Activated B cell treated with CpG ODN at 0.5 μM for 24 hours (primary cell): ENCODE data around the gene WWP2. TPM values are rescaled to one million over a fixed set of nuclear protein-coding genes. Genes with fewer than 3 reads are reported as not detected.

Source experiments
- ATAC-seq: fragments of 200-7000 bp; cut with Tn5 transposase; one replicate; pipeline ENCODE4 v1.10.0; 2021; ENCODE audit warnings: low read depth, mild to moderate bottlenecking, moderate library complexity
- CTCF ChIA-PET: fragments of 350-600 bp; sonication (Branson Sonifier 250); formaldehyde crosslinking; loops from one replicate; lab custom pipeline; 2021; ENCODE audit warnings: antibody characterized with exemption; lab: Charles Lee
- POLR2A ChIA-PET: fragments of 350-600 bp; sonication (Branson Sonifier 250); formaldehyde crosslinking; loops from one replicate; lab custom pipeline; 2021; ENCODE audit warnings: antibody characterized with exemption; lab: Charles Lee
- DNase-seq: peaks from one replicate; pipeline ENCODE4 v3.0.0; 2022
- H3K27ac Mint-ChIP-seq: one replicate; pipeline ENCODE4 v1.8.0; 2020; ENCODE audit warnings: mixed read lengths
- H3K27me3 Mint-ChIP-seq: one replicate; pipeline ENCODE4 v1.8.0; 2021; ENCODE audit warnings: mixed read lengths
- H3K36me3 Mint-ChIP-seq: one replicate; pipeline ENCODE4 v1.8.0; 2021; ENCODE audit warnings: low read depth, mixed read lengths
- H3K4me1 Mint-ChIP-seq: one replicate; pipeline ENCODE4 v1.8.0; 2021; ENCODE audit warnings: mixed read lengths
- H3K4me3 Mint-ChIP-seq: one replicate; pipeline ENCODE4 v1.8.0; 2020; ENCODE audit warnings: mild to moderate bottlenecking, mixed read lengths
- H3K9me3 Mint-ChIP-seq: one replicate; pipeline ENCODE4 v1.8.0; 2020; ENCODE audit warnings: mixed read lengths
- intact Hi-C: fragments of 100-400 bp; cut with micrococcal nuclease; formaldehyde crosslinking; loops from one replicate; pipeline ENCODE4 v1.15.1; 2024
- total RNA-seq: library from RNA; stranded (reverse); gene quantifications from 2 replicates; pipeline ENCODE4 v1.2.3, GENCODE V29; 2022
- TF ChIP-seq, protein P1 (sequence below): fragments of 200-600 bp; IDR thresholded peaks from one replicate; pipeline ENCODE4 v1.8.0; 2022; ENCODE audit warnings: antibody characterized with exemption, mild to moderate bottlenecking

The WWP2 gene
- total RNA-seq, 1 donor from 2014 or later = 80.8 TPM

DNA sequence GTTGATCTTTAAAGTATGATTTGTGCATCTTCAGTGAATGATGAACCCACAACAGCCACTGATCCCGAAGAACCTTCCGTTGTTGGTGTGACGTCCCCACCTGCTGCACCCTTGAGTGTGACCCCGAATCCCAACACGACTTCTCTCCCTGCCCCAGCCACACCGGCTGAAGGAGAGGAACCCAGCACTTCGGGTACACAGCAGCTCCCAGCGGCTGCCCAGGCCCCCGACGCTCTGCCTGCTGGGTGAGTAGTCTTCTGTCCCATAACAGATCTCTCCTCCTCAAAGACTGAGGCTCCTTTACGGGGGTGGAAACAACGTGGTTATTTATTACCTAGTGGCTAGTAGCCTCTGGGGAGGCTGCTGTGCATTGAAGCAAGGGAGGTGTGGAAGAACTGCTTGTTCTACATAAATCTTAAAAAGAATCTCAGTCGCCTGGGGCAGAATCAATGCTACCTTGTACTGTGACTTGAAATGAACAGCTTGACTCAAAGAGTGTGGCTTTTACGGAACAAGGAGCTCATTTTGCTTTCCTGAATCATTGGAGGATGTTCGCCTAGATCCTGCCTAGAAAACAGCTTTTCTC lies 126.0 kb downstream of the WWP2 start:
- peaks cover 60% of the 10 kb centered on the region for H3K36me3 Mint-ChIP-seq

DNA sequence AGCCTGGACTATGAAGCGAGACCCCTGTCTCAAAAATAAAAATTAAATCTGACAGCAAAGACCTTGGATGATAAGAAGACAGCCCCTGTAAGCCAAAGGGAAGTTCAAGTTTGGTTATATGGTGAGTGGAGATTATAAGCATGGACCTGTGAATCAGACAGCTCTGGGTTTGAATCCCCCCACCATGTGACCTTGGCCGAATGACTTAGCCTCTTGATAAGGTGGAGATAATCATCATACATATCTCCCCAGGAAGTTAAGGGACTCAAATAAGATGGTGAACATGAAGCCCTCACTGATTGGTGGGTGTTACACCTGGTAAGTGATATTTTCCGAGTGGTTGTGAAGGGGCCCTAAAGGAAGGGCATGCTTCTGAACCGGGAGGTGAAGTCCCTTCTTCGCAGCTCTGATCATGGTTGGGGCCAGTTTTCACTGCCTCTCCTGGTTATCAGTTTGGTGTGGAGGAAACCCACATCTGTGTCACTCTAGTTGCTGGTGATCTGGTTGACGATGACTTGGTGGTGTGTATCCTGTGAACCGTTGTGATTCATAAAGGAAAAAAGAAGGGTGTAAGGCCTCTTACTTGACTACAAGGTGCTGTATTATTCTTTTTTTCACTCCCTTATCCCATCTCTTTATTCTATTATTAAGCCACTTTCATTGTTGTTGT lies 127.3 kb downstream of the WWP2 start:
- Mint-ChIP-seq H3K27ac (no peak overlapping the region), H3K36me3 (peaks cover 69% of the 10 kb centered on the region), H3K9me3 (no peaks in the 10 kb centered on the region), H3K4me1 (no peaks in the 10 kb centered on the region), H3K27me3 (no peaks in the 10 kb centered on the region), H3K4me3 (no peak overlapping the region)
- no peak for DNase-seq
- no peak for ATAC-seq
- intact Hi-C loops = no loop called here
- TF ChIP-seq, protein P1, sequence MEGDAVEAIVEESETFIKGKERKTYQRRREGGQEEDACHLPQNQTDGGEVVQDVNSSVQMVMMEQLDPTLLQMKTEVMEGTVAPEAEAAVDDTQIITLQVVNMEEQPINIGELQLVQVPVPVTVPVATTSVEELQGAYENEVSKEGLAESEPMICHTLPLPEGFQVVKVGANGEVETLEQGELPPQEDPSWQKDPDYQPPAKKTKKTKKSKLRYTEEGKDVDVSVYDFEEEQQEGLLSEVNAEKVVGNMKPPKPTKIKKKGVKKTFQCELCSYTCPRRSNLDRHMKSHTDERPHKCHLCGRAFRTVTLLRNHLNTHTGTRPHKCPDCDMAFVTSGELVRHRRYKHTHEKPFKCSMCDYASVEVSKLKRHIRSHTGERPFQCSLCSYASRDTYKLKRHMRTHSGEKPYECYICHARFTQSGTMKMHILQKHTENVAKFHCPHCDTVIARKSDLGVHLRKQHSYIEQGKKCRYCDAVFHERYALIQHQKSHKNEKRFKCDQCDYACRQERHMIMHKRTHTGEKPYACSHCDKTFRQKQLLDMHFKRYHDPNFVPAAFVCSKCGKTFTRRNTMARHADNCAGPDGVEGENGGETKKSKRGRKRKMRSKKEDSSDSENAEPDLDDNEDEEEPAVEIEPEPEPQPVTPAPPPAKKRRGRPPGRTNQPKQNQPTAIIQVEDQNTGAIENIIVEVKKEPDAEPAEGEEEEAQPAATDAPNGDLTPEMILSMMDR = no peak
- CTCF ChIA-PET = no interaction called here
- POLR2A ChIA-PET = no interaction called here

More for the DNA sequence above, 126.0 kb downstream of the WWP2 start:
- H3K27me3 Mint-ChIP-seq = no peaks in the 10 kb centered on the region
- intact Hi-C loops = no loop called here
- no peak overlapping the region for H3K4me3 Mint-ChIP-seq
- ChIA-PET CTCF (interaction anchor here (0.6 kb wide), 1 partner anchor 1907 kb away, joined by 3 read pairs; no protein-coding TSS in a partner anchor), POLR2A (no interaction called here)
- TF ChIP-seq, protein P1 = no peak
- H3K27ac Mint-ChIP-seq = no peak overlapping the region
- no peaks in the 10 kb centered on the region for H3K9me3 Mint-ChIP-seq
- no peaks in the 10 kb centered on the region for H3K4me1 Mint-ChIP-seq
- DNase-seq (no peak), ATAC-seq (no peak)

DNA sequence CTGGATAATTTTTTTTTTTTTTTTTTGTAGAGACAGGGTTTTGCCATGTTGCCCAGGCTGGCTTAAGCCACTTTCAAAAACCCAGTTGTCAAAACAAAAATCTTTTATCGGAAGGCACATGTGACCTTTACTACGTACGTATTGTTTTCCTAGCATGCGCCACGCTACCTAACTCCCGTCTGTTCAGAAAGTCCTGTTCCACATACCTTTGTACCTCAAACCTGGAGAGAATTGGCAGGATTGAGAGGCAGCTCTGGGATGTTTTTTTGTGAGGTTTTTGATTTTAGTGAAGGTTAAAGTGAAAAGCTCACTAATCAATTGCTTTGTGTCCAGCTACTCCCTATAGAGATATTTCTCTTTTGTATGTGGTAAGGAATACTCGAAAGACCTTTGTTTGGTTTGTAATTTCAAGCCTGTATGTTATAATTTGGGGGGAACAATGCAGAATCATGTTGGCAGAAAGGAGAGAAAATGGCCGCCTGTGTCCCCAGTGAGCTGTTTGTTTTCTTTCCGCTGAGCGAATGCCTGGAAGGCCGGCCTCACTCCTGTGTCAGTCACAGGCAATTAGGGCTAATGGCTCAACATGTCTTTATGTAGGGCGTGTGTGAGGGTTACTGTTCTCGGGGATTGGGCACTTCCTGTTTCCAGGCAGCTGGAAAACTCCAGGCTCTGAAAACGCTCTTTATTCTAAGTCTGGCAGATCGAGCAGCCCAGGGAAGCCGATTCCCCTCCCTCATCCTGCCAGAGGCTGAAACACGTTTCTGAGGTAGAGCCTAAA lies 128.2 kb downstream of the WWP2 start:
- H3K4me3 Mint-ChIP-seq = no peak overlapping the region
- ATAC-seq = no peak
- POLR2A ChIA-PET = no interaction called here
- no peaks in the 10 kb centered on the region for H3K4me1 Mint-ChIP-seq
- intact Hi-C loops = no loop called here
- no peak for DNase-seq
- TF ChIP-seq, protein P1 = no peak
- H3K9me3 Mint-ChIP-seq = no peaks in the 10 kb centered on the region
- no peak overlapping the region for H3K27ac Mint-ChIP-seq
- peaks cover 74% of the 10 kb centered on the region for H3K36me3 Mint-ChIP-seq
- CTCF ChIA-PET = interaction anchor here (0.6 kb wide), 1 partner anchor 237 kb away, joined by 3 read pairs; no protein-coding TSS in a partner anchor
- H3K27me3 Mint-ChIP-seq = no peaks in the 10 kb centered on the region

DNA sequence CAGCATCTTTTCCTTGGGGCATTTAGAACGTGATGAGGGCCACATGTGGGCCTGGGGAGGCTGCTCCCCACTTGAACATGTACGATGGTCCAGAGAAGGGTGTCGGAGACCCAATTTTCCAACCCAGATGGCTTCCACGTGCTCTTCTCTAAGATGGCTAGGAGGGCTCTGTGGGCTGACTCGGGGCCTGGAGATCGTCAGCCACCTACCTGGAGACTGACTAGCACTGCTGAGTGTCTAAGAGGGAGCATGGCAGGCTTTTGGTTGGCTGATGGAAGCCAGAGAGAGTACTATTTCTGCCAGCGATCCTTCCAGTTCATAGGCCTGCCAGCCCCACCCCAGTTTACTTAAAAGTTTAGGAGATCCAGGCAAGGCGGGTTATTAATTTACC lies 128.8 kb downstream of the WWP2 start:
- Mint-ChIP-seq H3K27ac (no peak overlapping the region), H3K4me1 (no peaks in the 10 kb centered on the region), H3K27me3 (no peaks in the 10 kb centered on the region), H3K9me3 (no peaks in the 10 kb centered on the region), H3K36me3 (peaks cover 75% of the 10 kb centered on the region), H3K4me3 (no peak overlapping the region)
- intact Hi-C loops = no loop called here
- ChIA-PET POLR2A (no interaction called here), CTCF (interaction anchor here (0.6 kb wide), 1 partner anchor 238 kb away, joined by 3 read pairs; no protein-coding TSS in a partner anchor)
- ATAC-seq = no peak
- DNase-seq = no peak
- TF ChIP-seq, protein P1 = no peak

DNA sequence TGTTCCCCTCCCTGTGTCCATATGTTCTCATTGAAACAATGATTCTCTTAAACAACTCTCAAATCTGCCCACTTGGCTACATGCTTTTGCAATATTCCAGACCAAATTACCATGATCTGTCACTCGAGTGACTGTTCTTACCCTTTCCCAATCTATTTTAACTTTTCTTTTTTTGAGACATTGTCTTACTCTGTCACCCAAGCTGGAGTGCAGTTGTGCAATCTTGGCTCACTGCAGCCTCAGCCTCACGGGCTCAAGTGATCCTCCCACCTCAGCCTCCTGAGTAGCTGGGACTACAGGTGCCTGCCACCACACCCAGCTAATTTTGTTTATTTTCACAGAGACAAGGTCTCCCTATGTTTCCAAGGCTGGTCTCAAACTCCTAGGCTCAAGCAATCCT lies 130.2 kb downstream of the WWP2 start:
- no peaks in the 10 kb centered on the region for H3K4me1 Mint-ChIP-seq
- TF ChIP-seq, protein P1 = no peak
- POLR2A ChIA-PET = no interaction called here
- DNase-seq = no peak
- CTCF ChIA-PET = no interaction called here
- no peak overlapping the region for H3K27ac Mint-ChIP-seq
- H3K36me3 Mint-ChIP-seq = peaks cover 87% of the 10 kb centered on the region
- intact Hi-C loops = no loop called here
- ATAC-seq = no peak
- H3K4me3 Mint-ChIP-seq = no peak overlapping the region
- H3K9me3 Mint-ChIP-seq = no peaks in the 10 kb centered on the region
- no peaks in the 10 kb centered on the region for H3K27me3 Mint-ChIP-seq
